GM12878 (cell line): ENCODE measurements around the gene MAPK8. TPM values are rescaled to one million over a fixed set of nuclear protein-coding genes. Genes with fewer than 3 reads are reported as not detected.

Source experiments
- ATAC-seq: fragments of 200-7000 bp; cut with Tn5 transposase; 3 replicates; pipeline ENCODE4 v1.9.1; 2020; ENCODE audit warnings: mild to moderate bottlenecking, moderate library complexity
- BruUV-seq: library from RNA; stranded (reverse); fragments of 400-500 nt; replicated peaks from 2 replicates; lab custom pipeline; 2021; lab: Mats Ljungman, UMichigan
- CTCF ChIA-PET: fragments of 300-600 bp; sonication (Branson Sonifier 250); formaldehyde crosslinking; extraction: SDS; loops from one replicate; lab custom pipeline; 2021; ENCODE audit warnings: inconsistent platforms; lab: Yijun Ruan, JAX
- POLR2A ChIA-PET: fragments of 350-600 bp; formaldehyde crosslinking; extraction: SDS; loops from one replicate; lab custom pipeline; 2021; ENCODE audit warnings: inconsistent platforms; lab: Charles Lee
- RAD21 ChIA-PET: fragments of 300-600 bp; sonication (Branson Sonifier 250); formaldehyde crosslinking; loops from one replicate; lab custom pipeline; 2023; ENCODE audit warnings: antibody characterized with exemption; ENCODE audit not compliant: unreplicated experiment; lab: Charles Lee
- SMC1A ChIA-PET: fragments of 300-600 bp; sonication (Branson Sonifier 250); formaldehyde crosslinking; loops from one replicate; lab custom pipeline; 2023; ENCODE audit not compliant: unreplicated experiment, uncharacterized antibody; lab: Charles Lee
- DNase-seq: peaks from one replicate; pipeline ENCODE4 v3.0.0-alpha.2; 2011; ENCODE audit warnings: low read depth, low spot score
- FAIRE-seq: peaks from 3 replicates; lab custom pipeline; 2011; peaks lifted over from hg19 to GRCh38; lab: Jason Lieb, UNC
- H2AFZ ChIP-seq: 2 replicates; pipeline ENCODE4 v1.6.0; 2011; ENCODE audit warnings: low read depth, low read length, control low read depth; ENCODE audit not compliant: control insufficient read depth
- H3K27ac ChIP-seq: 2 replicates; pipeline ENCODE4 v1.5.1; 2011; ENCODE audit warnings: control low read depth; ENCODE audit not compliant: control insufficient read depth, insufficient read depth
- H3K27me3 ChIP-seq, 2 experiments: replicated peaks in 1 of 2; 2 replicates each; pipeline versions ENCODE4 v1.6.0 to v1.6.1; 2011; ENCODE audit warnings: low read length in 1 of 2; ENCODE audit not compliant: control insufficient read depth in 2 of 2, insufficient read depth in 2 of 2
- H3K36me3 ChIP-seq, 2 experiments: 2 replicates each; pipeline ENCODE4 v1.5.1; 2011; ENCODE audit warnings: low read length in 1 of 2; ENCODE audit not compliant: control insufficient read depth in 2 of 2, insufficient read depth in 2 of 2
- H3K4me1 ChIP-seq: 2 replicates; pipeline ENCODE4 v1.6.1; 2011; ENCODE audit warnings: mild to moderate bottlenecking, low read length, moderate library complexity, mixed read lengths; ENCODE audit not compliant: control insufficient read depth, insufficient read depth
- H3K4me2 ChIP-seq: 2 replicates; pipeline ENCODE4 v1.6.0; 2011; ENCODE audit warnings: control low read depth; ENCODE audit not compliant: control insufficient read depth, insufficient read depth
- H3K4me3 ChIP-seq: fragments of 200-600 bp; sonication (generic); 2 replicates; pipeline ENCODE4 v1.5.1; 2016
- H3K79me2 ChIP-seq: 2 replicates; pipeline ENCODE4 v1.6.0; 2011; ENCODE audit warnings: low read length; ENCODE audit not compliant: control insufficient read depth, insufficient read depth
- H3K9ac ChIP-seq: 2 replicates; pipeline ENCODE4 v1.8.0; 2011; ENCODE audit warnings: low read length, control low read depth, mixed read lengths; ENCODE audit not compliant: control insufficient read depth, insufficient read depth
- H3K9me3 ChIP-seq: replicated peaks from 3 replicates; pipeline ENCODE4 v1.5.1; 2011; ENCODE audit warnings: mild to moderate bottlenecking, low read length; ENCODE audit not compliant: control insufficient read depth, insufficient read depth
- H4K20me1 ChIP-seq: 2 replicates; pipeline ENCODE4 v1.6.0; 2011; ENCODE audit not compliant: control insufficient read depth, insufficient read depth
- CBFB ChIP-seq: IDR thresholded peaks from 2 replicates; pipeline ENCODE4 v1.6.1; 2016; ENCODE audit warnings: antibody characterized with exemption, low read depth
- IRF5 ChIP-seq: fragments of 450-650 bp; IDR thresholded peaks from 2 replicates; pipeline ENCODE4 v1.6.1; 2017; ENCODE audit warnings: borderline replicate concordance
- MTA2 ChIP-seq: fragments of 450-650 bp; IDR thresholded peaks from 2 replicates; pipeline ENCODE4 v1.6.1; 2016; ENCODE audit warnings: low read depth, mild to moderate bottlenecking, moderate library complexity
- RUNX3 ChIP-seq: IDR thresholded peaks from 2 replicates; pipeline ENCODE4 v1.6.1; 2012; ENCODE audit warnings: low read length, inconsistent platforms
- ZNF274 ChIP-seq: IDR thresholded peaks from one replicate; pipeline ENCODE4 v1.8.0; 2011; ENCODE audit not compliant: insufficient read length, insufficient read depth
- WGBS: methylation state at CpG from one replicate; pipeline ENCODE4 v1.1.6; 2016; ENCODE audit warnings: low lambda C conversion rate; ENCODE audit not compliant: insufficient replicate concordance, insufficient coverage; ENCODE audit errors: missing lambda C conversion rate; 5-methylcytosine and 5-hydroxymethylcytosine counted together
- in situ Hi-C: fragments of 300-500 bp; cut with MboI; formaldehyde crosslinking; loops from 9 replicates; pipeline ENCODE4 v1.14.3; 2018; ENCODE audit warnings: mixed read lengths
- intact Hi-C: fragments of 100-400 bp; cut with micrococcal nuclease; formaldehyde crosslinking; loops from one replicate; pipeline ENCODE4 v1.14.2; 2022; ENCODE audit not compliant: unreplicated experiment
- polyA plus RNA-seq, 11 experiments: library from polyadenylated mRNA; depleted of rRNA in 4 of 11; unstranded in 6 of 11; stranded (reverse) in 5 of 11; fragments of >200 nt; fragmentation: Nextera tagmentation in 4 of 11; fragmentation: Illumina TruSeq in 1 of 11; extraction: Ambion mirVana in 4 of 11; extraction: Trizol in 1 of 11; gene quantifications; 1 replicate in 1 of 11; 2 replicates in 10 of 11; pipeline versions ENCODE4 v1.2.1 to v1.2.3, GENCODE V29; 2011 to 2016; ENCODE audit warnings: inconsistent platforms in 2 of 11, missing spikeins in 2 of 11, low read depth in 1 of 11
- total RNA-seq, 4 experiments: library from RNA; depleted of rRNA in 3 of 4; stranded (reverse); fragments of >200 nt in 3 of 4; fragmentation: Illumina TruSeq in 1 of 4; extraction: Trizol in 1 of 4; gene quantifications; 2 replicates each; pipeline versions ENCODE4 v1.2.1 to v1.2.3, GENCODE V29; 2013 to 2021
- TF ChIP-seq, protein P1 (sequence below): IDR thresholded peaks from 2 replicates; pipeline ENCODE4 v1.6.1; 2012; ENCODE audit warnings: improper control_type of control experiment, low read depth, low read length; ENCODE audit not compliant: insufficient replicate concordance

MAPK8 gene
- total and polyA plus RNA-seq, 10 of the 15 experiments (the other 5 are each of a cell fraction or from before 2014, with no cell fraction given): 3.9 to 102 (median 40.0) TPM

DNA sequence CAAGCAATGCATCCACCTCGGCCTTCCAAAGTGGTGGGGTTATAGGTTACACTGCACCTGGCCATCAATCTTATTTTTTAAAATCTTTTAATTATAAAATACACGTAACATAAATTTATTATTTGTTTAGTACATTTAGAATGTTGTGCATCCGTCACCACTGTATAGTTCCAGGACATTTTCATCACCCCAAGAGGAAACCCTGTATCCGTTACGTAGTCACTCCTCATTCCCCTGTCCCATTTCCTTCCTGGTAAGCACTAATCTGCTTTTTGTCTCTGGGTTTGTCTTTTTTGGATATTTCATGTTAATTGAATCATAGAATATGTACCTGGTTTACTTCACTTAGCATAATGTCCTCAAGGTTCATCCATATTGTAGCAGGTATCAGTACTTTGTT, 51.2 kb downstream of the MAPK8 start (continued):
- TF ChIP-seq, protein P1, sequence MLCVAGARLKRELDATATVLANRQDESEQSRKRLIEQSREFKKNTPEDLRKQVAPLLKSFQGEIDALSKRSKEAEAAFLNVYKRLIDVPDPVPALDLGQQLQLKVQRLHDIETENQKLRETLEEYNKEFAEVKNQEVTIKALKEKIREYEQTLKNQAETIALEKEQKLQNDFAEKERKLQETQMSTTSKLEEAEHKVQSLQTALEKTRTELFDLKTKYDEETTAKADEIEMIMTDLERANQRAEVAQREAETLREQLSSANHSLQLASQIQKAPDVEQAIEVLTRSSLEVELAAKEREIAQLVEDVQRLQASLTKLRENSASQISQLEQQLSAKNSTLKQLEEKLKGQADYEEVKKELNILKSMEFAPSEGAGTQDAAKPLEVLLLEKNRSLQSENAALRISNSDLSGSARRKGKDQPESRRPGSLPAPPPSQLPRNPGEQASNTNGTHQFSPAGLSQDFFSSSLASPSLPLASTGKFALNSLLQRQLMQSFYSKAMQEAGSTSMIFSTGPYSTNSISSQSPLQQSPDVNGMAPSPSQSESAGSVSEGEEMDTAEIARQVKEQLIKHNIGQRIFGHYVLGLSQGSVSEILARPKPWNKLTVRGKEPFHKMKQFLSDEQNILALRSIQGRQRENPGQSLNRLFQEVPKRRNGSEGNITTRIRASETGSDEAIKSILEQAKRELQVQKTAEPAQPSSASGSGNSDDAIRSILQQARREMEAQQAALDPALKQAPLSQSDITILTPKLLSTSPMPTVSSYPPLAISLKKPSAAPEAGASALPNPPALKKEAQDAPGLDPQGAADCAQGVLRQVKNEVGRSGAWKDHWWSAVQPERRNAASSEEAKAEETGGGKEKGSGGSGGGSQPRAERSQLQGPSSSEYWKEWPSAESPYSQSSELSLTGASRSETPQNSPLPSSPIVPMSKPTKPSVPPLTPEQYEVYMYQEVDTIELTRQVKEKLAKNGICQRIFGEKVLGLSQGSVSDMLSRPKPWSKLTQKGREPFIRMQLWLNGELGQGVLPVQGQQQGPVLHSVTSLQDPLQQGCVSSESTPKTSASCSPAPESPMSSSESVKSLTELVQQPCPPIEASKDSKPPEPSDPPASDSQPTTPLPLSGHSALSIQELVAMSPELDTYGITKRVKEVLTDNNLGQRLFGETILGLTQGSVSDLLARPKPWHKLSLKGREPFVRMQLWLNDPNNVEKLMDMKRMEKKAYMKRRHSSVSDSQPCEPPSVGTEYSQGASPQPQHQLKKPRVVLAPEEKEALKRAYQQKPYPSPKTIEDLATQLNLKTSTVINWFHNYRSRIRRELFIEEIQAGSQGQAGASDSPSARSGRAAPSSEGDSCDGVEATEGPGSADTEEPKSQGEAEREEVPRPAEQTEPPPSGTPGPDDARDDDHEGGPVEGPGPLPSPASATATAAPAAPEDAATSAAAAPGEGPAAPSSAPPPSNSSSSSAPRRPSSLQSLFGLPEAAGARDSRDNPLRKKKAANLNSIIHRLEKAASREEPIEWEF: no peak
- TF ChIP-seq RUNX3 (no peak), ZNF274 (no peak)

- 50% methylated on average over 1 of the region's 1 CpG for WGBS
- Histone ChIP-seq H3K4me2 (no peak overlapping the region), H2AFZ (no peak overlapping the region)
- BruUV-seq: no TSS peak
- SMC1A ChIA-PET: no interaction called here
- TF ChIP-seq MTA2 (peak; percentile 49; the same call in 1 of the 2 replicates), IRF5 (no peak), CBFB (no peak)
- TF ChIP-seq, all 136 proteins: peak for 1
- ATAC-seq: peak; percentile 60
- H3K36me3 ChIP-seq: no peaks in the 10 kb centered on the region
- no peak overlapping the region for H3K4me3 ChIP-seq
- ChIA-PET RAD21 (no interaction called here), CTCF (interaction anchor here (2.2 kb wide), 1 partner anchor 298 kb away, joined by 7 read pairs; no protein-coding TSS in a partner anchor), POLR2A (no interaction called here)
- H3K27me3 ChIP-seq: no peaks in the 10 kb centered on the region
- no peak overlapping the region for H3K27ac ChIP-seq
- H4K20me1 ChIP-seq: no peaks in the 10 kb centered on the region
- in situ Hi-C loops (no loop called here), intact Hi-C loops (no loop called here)
- H3K79me2 ChIP-seq: no peaks in the 10 kb centered on the region
- FAIRE-seq: no peak
- H3K9me3 ChIP-seq: no peaks in the 10 kb centered on the region; the same call in 2 of the 3 replicates
- no peaks in the 10 kb centered on the region for H3K4me1 ChIP-seq
- no peak for DNase-seq
- no peak overlapping the region for H3K9ac ChIP-seq
Measured at GRCh38 chr10:48358162-48358561, 51.7 kb downstream of the MAPK8 start.
